T-helper 1 cell treated with Interleukin-12 subunit alpha and Interleukin-12 subunit beta and Interleukin-4 antibody, amounts not matched to agents 30 μg/mL and 1 μg/mL, for 36 hours (primary cell): ENCODE results near the gene PTPRG.

Experiments
- H3K27ac Mint-ChIP-seq: one replicate; pipeline ENCODE4 v1.8.0; 2021; ENCODE audit warnings: mild to moderate bottlenecking, mixed read lengths
- H3K27me3 Mint-ChIP-seq: one replicate; pipeline ENCODE4 v1.8.0; 2021; ENCODE audit warnings: low read depth, mixed read lengths
- H3K36me3 Mint-ChIP-seq: one replicate; pipeline ENCODE4 v1.8.0; 2021; ENCODE audit warnings: low read depth, mixed read lengths
- H3K4me1 Mint-ChIP-seq: one replicate; pipeline ENCODE4 v1.8.0; 2021; ENCODE audit warnings: low read depth, mixed read lengths
- H3K4me3 Mint-ChIP-seq: one replicate; pipeline ENCODE4 v1.8.0; 2021; ENCODE audit warnings: mild to moderate bottlenecking, moderate library complexity, mixed read lengths
- H3K9me3 Mint-ChIP-seq: one replicate; pipeline ENCODE4 v1.8.0; 2021; ENCODE audit warnings: mixed read lengths

Gene PTPRG

DNA sequence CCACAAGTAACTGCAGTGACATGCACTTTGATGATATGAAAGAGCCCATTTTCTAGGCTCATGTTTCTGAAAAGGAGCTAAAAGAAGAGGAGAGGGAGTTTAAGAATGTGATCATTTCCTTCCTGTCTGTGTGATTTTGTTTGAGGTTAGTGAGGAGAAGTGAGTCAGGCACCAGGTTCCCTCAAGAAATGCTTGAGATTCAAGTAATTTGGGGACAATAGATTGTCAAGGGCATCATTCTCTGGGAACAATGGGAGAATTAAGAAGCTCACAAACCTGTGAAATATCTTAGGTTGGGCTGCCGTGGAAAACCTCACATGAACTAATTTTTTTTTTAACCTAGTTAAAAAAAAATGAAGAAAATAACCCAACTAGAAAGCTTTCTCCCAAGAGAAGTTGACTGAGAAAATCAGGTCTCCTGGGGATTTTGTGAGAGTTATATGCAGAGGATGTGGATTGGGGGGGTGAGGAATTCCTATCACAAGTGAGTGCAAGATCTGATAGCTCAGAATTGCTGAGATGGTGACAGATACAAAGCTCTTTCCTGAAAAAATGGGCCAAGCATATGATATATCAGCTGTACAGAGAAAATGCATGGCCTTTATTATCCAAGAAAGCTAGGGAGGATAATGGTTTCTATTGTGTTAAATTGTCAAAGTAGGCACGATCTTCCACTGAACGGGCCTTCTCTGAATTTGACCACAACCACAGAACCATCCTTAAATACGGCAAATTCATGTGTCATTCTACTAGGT is 608.7 kb downstream of the PTPRG start:
- peaks cover 3% of the 10 kb centered on the region for H3K4me1 Mint-ChIP-seq
- peaks cover 6% of the 10 kb centered on the region for H3K9me3 Mint-ChIP-seq
- no peaks in the 10 kb centered on the region for H3K27me3 Mint-ChIP-seq
- H3K27ac Mint-ChIP-seq = no peak overlapping the region
- H3K36me3 Mint-ChIP-seq = peaks cover 2% of the 10 kb centered on the region
- no peak overlapping the region for H3K4me3 Mint-ChIP-seq

- Mint-ChIP-seq H3K4me3 (no peak overlapping the region), H3K27ac (no peak overlapping the region), H3K36me3 (peaks cover 2% of the 10 kb centered on the region), H3K9me3 (peaks cover 6% of the 10 kb centered on the region), H3K27me3 (no peaks in the 10 kb centered on the region), H3K4me1 (peaks cover 3% of the 10 kb centered on the region)
Observed at GRCh38 chr3:62171789-62172188, 610.4 kb downstream of the PTPRG start.

DNA sequence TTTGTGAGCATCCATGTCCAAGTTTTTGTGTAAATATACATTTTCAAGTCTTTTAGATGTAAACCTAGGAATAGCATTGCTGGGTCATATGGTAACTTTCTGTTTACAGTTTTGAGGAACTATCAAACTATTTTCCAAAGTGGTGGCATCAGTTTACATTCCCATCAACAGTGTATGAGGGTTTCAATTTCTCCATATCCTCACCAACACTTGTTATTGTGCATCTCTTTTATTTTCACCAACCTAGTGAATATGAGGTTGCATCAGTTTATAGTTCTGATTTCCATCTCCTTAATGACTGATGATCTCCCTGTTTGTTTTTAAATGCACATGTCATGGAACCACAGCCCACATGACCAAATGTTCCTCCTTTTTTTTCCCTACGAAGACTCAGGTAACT is 610.8 kb downstream of the PTPRG start:
- H3K4me3 Mint-ChIP-seq = no peak overlapping the region
- peaks cover 6% of the 10 kb centered on the region for H3K9me3 Mint-ChIP-seq
- peaks cover 2% of the 10 kb centered on the region for H3K36me3 Mint-ChIP-seq

GRCh38 chr3:62173939-62174515 is 612.7 kb downstream of the PTPRG start:
- H3K27me3 Mint-ChIP-seq = no peaks in the 10 kb centered on the region
- H3K4me3 Mint-ChIP-seq = no peak overlapping the region
- peaks cover 6% of the 10 kb centered on the region for H3K9me3 Mint-ChIP-seq
- H3K36me3 Mint-ChIP-seq = peaks cover 2% of the 10 kb centered on the region
- no peak overlapping the region for H3K27ac Mint-ChIP-seq
- H3K4me1 Mint-ChIP-seq = peaks cover 3% of the 10 kb centered on the region

More for the DNA sequence above, 610.8 kb downstream of the PTPRG start:
- H3K27ac Mint-ChIP-seq = no peak overlapping the region
- H3K27me3 Mint-ChIP-seq = no peaks in the 10 kb centered on the region
- peaks cover 3% of the 10 kb centered on the region for H3K4me1 Mint-ChIP-seq

GRCh38 chr3:62175161-62175560 is 613.8 kb downstream of the PTPRG start:
- H3K27ac Mint-ChIP-seq = no peak overlapping the region
- H3K9me3 Mint-ChIP-seq = peaks cover 6% of the 10 kb centered on the region
- no peaks in the 10 kb centered on the region for H3K27me3 Mint-ChIP-seq
- no peaks in the 10 kb centered on the region for H3K4me1 Mint-ChIP-seq
- peaks cover 2% of the 10 kb centered on the region for H3K36me3 Mint-ChIP-seq
- H3K4me3 Mint-ChIP-seq = no peak overlapping the region

DNA sequence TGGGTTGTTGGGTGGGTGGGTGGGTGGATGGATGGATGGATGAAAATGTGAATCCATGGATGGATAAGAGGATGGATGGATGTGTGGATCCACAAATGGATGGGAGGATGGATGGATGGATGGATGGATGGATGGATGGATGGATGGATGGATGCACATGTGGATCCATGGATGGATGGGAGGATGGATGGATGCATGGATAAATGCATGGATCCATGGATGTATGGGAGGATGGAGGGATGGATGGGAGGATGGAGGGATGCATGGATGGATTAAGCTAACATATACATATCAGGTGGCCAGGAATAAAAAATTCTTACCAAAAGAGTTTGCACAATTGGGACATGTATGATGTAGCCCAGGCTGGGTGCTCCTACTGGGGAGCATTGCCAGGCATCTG is 616.7 kb downstream of the PTPRG start:
- Mint-ChIP-seq H3K4me1 (no peaks in the 10 kb centered on the region), H3K9me3 (no peaks in the 10 kb centered on the region), H3K4me3 (no peak overlapping the region), H3K27ac (no peak overlapping the region), H3K36me3 (no peaks in the 10 kb centered on the region), H3K27me3 (no peaks in the 10 kb centered on the region)

DNA sequence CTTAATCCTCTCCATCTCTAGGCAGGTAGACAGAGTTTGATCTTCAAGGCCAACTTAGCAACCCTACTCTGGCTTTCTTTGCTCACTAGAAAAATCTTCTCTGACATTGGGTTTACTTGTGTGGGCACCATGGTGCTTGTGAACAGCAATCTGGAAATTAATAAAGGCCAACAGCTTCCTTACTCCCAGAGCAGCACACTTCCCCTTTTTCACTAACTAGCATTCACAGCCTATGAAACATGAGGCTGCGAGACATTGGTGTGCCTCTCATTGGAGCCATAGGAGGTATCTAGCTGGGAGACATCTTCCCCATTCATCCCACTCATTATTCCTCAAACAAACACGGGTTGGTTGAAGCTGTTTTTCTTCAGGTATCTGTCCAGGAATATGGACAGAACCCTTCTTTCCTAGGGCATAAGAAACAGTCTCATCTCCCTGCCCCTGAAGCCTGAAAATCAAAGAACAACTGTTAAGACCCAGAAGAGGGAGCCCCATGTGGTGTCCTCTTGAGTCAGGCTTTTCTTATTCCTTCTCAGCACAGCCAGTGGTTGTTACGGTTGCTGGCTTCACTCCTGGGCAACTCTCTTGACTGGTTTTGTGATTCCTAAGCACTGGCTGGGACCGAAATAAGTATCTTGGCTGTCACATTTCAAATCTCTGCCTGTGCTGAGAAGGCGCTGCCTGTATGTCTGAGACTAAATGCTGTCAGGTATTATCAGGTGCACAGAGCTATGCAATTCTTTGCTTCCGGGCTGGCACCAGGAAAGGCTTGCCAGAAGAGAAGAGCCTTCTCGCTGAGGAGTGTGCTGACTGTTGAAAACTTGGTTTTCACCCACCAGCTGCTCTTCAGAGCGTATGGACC is 617.6 kb downstream of the PTPRG start:
- H3K9me3 Mint-ChIP-seq = no peaks in the 10 kb centered on the region
- no peak overlapping the region for H3K27ac Mint-ChIP-seq
- H3K4me1 Mint-ChIP-seq = no peaks in the 10 kb centered on the region
- H3K4me3 Mint-ChIP-seq = no peak overlapping the region
- H3K27me3 Mint-ChIP-seq = no peaks in the 10 kb centered on the region
- H3K36me3 Mint-ChIP-seq = no peaks in the 10 kb centered on the region

DNA sequence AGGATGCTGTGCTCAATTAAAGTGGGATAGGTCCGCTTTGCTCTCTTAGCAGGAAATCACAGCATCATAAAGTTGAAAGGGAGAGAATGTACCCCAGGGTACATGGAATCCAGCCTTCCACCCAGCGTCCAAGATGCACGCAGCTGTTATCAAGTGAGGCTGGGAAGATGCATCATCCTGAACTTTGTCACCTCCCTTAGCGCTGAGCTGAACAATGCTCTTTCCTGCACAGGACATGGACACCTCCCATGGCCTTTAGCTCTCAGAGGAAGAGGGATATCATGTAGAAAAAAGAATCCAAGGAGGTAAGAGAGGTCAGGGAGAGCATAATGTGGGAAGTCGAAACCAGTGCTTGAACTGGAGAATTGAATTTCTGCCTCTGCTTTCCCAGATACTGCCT is 619.1 kb downstream of the PTPRG start:
- Mint-ChIP-seq H3K36me3 (no peaks in the 10 kb centered on the region), H3K27me3 (no peaks in the 10 kb centered on the region), H3K27ac (no peak overlapping the region), H3K4me3 (no peak overlapping the region), H3K9me3 (no peaks in the 10 kb centered on the region), H3K4me1 (peaks cover 1% of the 10 kb centered on the region)

DNA sequence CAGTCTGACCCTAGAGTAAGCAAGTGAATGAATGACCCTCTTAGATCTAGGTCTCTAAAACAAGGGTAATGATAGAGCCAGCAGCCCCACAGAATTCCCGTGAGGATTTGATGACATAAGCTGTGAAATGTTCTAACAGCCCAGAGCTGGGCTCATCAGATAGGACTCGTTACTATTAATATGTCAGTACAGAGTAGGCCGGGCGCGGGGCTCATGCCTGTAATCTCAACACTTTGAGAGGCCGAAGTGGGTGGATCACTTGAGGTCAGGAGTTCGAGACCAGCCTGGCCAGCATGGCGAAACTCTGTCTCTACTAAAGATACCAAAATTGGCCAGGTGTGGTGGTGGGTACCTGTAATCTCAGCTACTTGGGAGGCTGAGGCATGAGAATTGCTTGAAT is 621.7 kb downstream of the PTPRG start:
- H3K4me3 Mint-ChIP-seq = no peak overlapping the region
- H3K9me3 Mint-ChIP-seq = no peaks in the 10 kb centered on the region
- H3K27me3 Mint-ChIP-seq = no peaks in the 10 kb centered on the region
- H3K27ac Mint-ChIP-seq = no peak overlapping the region
- H3K4me1 Mint-ChIP-seq = peaks cover 1% of the 10 kb centered on the region
- no peaks in the 10 kb centered on the region for H3K36me3 Mint-ChIP-seq

DNA sequence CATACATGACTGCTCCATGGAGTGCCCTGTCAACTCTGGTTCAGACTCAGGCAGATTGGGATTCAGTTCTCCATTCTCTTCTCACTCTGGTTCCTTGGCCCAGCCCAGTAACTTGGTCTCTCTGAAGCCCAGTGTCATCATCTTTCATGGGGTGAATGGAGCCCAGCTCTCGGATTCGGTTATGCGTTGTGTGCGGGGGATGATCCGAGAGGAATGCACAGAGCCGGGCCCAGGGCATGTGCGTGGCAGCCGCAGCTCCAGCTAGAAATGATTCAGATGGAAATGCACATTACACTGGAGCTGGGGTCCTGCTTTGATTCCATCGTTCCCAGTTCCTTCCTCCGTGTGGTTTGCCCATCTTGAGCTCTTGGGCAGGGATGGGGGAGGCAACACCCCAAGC is 622.6 kb downstream of the PTPRG start:
- H3K36me3 Mint-ChIP-seq = no peaks in the 10 kb centered on the region

DNA sequence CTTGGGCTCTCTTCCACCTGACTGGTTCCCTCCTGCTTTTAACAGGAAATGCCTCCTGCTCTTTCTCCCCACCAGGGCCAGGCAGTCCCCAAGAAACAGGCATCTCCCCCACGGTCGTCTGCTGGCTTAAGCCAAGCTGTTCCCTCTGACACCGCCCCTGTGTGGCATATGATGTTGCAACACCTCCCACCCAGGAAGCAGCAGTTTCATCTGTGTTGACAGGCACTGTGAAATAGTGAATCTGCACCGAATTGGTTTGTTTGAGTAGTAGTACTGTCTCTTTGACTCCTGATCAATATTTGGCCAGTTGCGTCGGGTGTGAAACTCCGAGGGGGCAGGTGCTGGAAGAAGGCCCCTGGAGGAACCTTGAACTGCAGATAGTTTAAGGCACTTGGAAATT is 623.2 kb downstream of the PTPRG start:
- Mint-ChIP-seq H3K4me1 (peaks cover 8% of the 10 kb centered on the region), H3K36me3 (no peaks in the 10 kb centered on the region)

More for the DNA sequence above, 622.6 kb downstream of the PTPRG start:
- H3K27me3 Mint-ChIP-seq = no peaks in the 10 kb centered on the region
- H3K4me3 Mint-ChIP-seq = no peak overlapping the region
- H3K4me1 Mint-ChIP-seq = peaks cover 6% of the 10 kb centered on the region
- H3K9me3 Mint-ChIP-seq = no peaks in the 10 kb centered on the region
- no peak overlapping the region for H3K27ac Mint-ChIP-seq

GRCh38 chr3:62187022-62187431 is 625.7 kb downstream of the PTPRG start:
- no peak overlapping the region for H3K27ac Mint-ChIP-seq
- no peaks in the 10 kb centered on the region for H3K27me3 Mint-ChIP-seq
- no peaks in the 10 kb centered on the region for H3K36me3 Mint-ChIP-seq
- peaks cover 8% of the 10 kb centered on the region for H3K4me1 Mint-ChIP-seq
- no peak overlapping the region for H3K4me3 Mint-ChIP-seq
- no peaks in the 10 kb centered on the region for H3K9me3 Mint-ChIP-seq

More for the DNA sequence above, 623.2 kb downstream of the PTPRG start:
- Mint-ChIP-seq H3K27me3 (no peaks in the 10 kb centered on the region), H3K9me3 (no peaks in the 10 kb centered on the region), H3K4me3 (no peak overlapping the region), H3K27ac (no peak overlapping the region)

- H3K9me3 Mint-ChIP-seq = no peaks in the 10 kb centered on the region
- no peak overlapping the region for H3K27ac Mint-ChIP-seq
Observed at GRCh38 chr3:62188681-62189375, 627.5 kb downstream of the PTPRG start.

DNA sequence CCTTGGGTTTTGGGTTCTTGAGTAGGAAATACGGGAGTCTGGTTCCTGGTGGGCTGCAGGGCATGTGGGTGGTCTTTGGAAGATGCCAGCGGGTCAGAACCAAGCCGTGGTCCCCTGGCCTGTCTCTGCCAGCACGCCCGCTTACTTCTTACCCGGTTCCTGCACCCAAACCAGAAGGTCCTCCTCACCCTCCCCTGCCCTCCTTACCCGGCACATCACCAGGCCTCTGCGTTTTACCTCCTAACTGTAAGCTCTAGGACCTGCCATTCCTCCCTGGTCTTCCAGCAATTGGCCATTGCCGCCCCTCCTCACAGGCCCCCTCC is 628.0 kb downstream of the PTPRG start:
- Mint-ChIP-seq H3K27ac (no peak overlapping the region), H3K27me3 (no peaks in the 10 kb centered on the region), H3K4me3 (no peak overlapping the region), H3K4me1 (peaks cover 8% of the 10 kb centered on the region), H3K9me3 (no peaks in the 10 kb centered on the region), H3K36me3 (no peaks in the 10 kb centered on the region)

More at GRCh38 chr3:62188681-62189375, 627.5 kb downstream of the PTPRG start:
- H3K36me3 Mint-ChIP-seq = no peaks in the 10 kb centered on the region
- H3K4me1 Mint-ChIP-seq = peaks cover 8% of the 10 kb centered on the region
- no peaks in the 10 kb centered on the region for H3K27me3 Mint-ChIP-seq
- no peak overlapping the region for H3K4me3 Mint-ChIP-seq
